Measurements from ENCODE around the gene TNFRSF25.

TNFRSF25 gene

GRCh38 chr1:6468729-6469461, 2.9 kb upstream of the TNFRSF25 start:
- DNase-seq (ENCODE audit: low read depth, low spot score): no peak
- in situ Hi-C loops (cut with HindIII; ENCODE audit: low sequenced_read_pairs): no loop called here
- H3K4me3 ChIP-seq (ENCODE audit: low read depth, low read length): no peak overlapping the region
- no peak for TF ChIP-seq CTCF (IDR thresholded peaks at IDR 0.05; ENCODE audit: low read depth, low read length)

- in situ Hi-C loops (cut with HindIII; ENCODE audit: low sequenced_read_pairs): no loop called here
- no peak for TF ChIP-seq CTCF (IDR thresholded peaks at IDR 0.05; ENCODE audit: low read depth, low read length)
Observed at GRCh38 chr1:6467744-6468688, 2.0 kb upstream of the TNFRSF25 start.

GRCh38 chr1:6467224-6467623, 1.3 kb upstream of the TNFRSF25 start:
- TF ChIP-seq CTCF (IDR thresholded peaks at IDR 0.05; ENCODE audit: low read depth, low read length): no peak
- no peak overlapping the region for H3K4me3 ChIP-seq (ENCODE audit: low read depth, low read length)
- DNase-seq (ENCODE audit: low read depth, low spot score): no peak
- in situ Hi-C loops (cut with HindIII; ENCODE audit: low sequenced_read_pairs): no loop called here

More at GRCh38 chr1:6467744-6468688, 2.0 kb upstream of the TNFRSF25 start:
- no peak overlapping the region for H3K4me3 ChIP-seq (ENCODE audit: low read depth, low read length)
- DNase-seq (ENCODE audit: low read depth, low spot score): no peak

- no peak for DNase-seq (ENCODE audit: low read depth, low spot score)
- in situ Hi-C loops (cut with HindIII; ENCODE audit: low sequenced_read_pairs): no loop called here
- no peak overlapping the region for H3K4me3 ChIP-seq (ENCODE audit: low read depth, low read length)
- TF ChIP-seq CTCF (IDR thresholded peaks at IDR 0.05; ENCODE audit: low read depth, low read length): no peak
Observed at GRCh38 chr1:6466751-6467150, 778 bp upstream of the TNFRSF25 start.

GRCh38 chr1:6465461-6466005, 440 bp downstream of the TNFRSF25 start:
- in situ Hi-C loops (cut with HindIII; ENCODE audit: low sequenced_read_pairs): no loop called here
- no peak overlapping the region for H3K4me3 ChIP-seq (ENCODE audit: low read depth, low read length)
- DNase-seq (ENCODE audit: low read depth, low spot score): no peak
- TF ChIP-seq CTCF (IDR thresholded peaks at IDR 0.05; ENCODE audit: low read depth, low read length): no peak

- in situ Hi-C loops (cut with HindIII; ENCODE audit: low sequenced_read_pairs): no loop called here
- no peak for DNase-seq (ENCODE audit: low read depth, low spot score)
- no peak overlapping the region for H3K4me3 ChIP-seq (ENCODE audit: low read depth, low read length)
- no peak for TF ChIP-seq CTCF (IDR thresholded peaks at IDR 0.05; ENCODE audit: low read depth, low read length)
Observed at GRCh38 chr1:6464915-6465314, 1.1 kb downstream of the TNFRSF25 start.

All from astrocyte of the spinal cord (primary cell).